Inferior parietal cortex (tissue), 1 donor: ENCODE measurements around the gene ERC2.

Source experiments
- DNase-seq: peaks from one replicate; pipeline ENCODE4 v3.0.0-alpha.2; 2016; ENCODE audit errors: extremely low spot score

ERC2 gene

DNA sequence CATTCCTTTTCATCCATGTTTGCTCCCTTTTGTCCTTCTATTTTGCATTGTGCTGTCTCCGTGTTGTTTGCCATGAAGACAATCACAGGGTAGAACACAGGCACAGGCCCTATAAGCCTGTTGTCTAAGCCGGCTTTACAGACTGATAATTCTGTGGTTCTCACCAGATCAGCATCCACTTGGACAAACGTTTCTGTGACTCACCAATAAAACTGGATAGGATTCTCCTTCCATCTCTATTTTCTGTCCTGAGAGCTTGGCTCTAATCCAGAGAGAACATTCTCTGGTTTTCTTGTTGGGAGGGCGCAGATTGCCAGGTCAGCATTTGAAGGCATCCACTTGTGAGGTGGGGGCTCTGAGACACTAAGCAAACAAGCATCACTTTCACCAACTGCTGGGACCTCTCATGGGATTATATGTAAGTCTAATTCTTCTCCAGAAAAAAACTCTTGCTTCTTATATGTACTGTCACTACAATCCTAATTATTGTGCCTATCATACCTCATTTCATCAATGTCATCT, 101.6 kb downstream of the ERC2 start:
- DNase-seq: no peak

- DNase-seq: peak; percentile 58
Measured at GRCh38 chr3:56365905-56366640, 102.2 kb downstream of the ERC2 start.

DNA sequence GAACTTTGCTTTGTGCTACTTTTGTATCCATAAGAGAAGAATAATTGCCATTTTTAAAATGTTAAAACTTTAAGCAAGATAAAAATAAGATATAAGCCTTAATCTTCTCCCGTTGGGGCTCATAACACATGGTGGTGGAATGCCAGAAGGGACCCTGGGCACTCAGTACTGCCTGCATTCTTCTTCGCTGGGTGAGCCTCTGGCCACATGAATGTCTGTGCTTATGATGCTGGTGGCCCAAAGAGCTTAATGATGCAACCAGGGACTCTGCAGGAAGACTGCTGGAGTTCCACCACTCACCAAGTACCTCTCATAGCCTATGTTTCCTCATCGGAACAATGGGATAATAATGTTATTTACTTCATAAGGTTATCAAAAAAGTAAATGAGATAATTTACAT, 103.6 kb downstream of the ERC2 start:
- no peak for DNase-seq

GRCh38 chr3:56363720-56364119, 104.5 kb downstream of the ERC2 start:
- DNase-seq: no peak

DNA sequence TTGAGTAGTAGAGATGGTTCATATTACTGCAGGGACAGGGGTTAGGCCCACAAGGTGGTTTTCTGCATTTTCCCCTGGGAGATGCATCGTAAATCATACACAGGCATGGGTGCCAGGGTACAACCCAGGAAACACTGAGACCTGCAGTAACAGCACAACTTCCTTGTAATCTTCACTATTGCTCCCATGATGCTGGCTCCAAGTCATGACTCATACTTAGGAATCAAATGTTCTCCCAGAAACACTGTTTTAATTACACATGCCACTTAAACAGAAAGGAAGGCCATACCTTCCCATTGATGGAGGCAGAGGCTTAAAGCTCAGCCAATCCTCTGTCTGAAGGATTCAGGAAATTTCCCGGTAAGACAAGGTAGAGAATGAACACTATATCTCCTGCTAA, 106.5 kb downstream of the ERC2 start:
- no peak for DNase-seq

DNA sequence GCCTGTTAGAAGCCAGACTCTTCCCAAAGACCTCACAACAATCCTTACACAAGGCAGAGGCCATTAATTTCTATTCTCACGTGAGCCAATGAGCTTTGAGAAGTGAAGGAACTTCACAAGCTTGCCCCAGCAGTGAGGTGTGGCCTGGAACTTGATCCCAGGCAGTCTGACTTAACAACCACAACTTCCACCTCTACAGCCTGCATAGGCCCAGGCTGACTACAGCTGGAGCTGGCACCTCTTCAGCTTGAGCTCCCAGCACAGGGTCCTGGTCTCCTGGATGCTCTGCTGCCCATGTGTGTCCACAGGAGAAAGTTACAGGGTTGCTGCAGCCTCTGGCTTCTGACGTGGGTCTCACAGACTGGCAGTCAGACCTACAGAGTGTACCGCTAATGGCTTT, 111.0 kb downstream of the ERC2 start:
- DNase-seq: no peak

DNA sequence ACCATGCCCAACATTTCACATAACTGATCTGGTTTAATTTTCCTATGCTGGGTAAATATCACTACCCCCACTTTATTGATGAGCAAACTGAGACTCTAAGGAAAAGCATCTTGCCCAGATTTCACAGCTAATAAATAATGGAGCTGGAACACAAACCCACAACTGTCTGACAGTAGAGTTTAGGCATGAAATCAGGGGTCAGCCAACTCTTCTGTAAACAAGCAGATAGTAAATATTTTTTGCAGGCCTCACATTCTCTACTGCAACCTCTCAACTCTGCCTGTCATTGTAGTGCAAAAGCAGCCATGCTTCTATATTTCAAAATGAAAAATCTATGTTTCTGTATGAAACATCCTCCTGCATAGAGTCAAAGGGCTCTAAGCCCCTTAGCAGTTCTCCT, 111.5 kb downstream of the ERC2 start:
- no peak for DNase-seq

DNA sequence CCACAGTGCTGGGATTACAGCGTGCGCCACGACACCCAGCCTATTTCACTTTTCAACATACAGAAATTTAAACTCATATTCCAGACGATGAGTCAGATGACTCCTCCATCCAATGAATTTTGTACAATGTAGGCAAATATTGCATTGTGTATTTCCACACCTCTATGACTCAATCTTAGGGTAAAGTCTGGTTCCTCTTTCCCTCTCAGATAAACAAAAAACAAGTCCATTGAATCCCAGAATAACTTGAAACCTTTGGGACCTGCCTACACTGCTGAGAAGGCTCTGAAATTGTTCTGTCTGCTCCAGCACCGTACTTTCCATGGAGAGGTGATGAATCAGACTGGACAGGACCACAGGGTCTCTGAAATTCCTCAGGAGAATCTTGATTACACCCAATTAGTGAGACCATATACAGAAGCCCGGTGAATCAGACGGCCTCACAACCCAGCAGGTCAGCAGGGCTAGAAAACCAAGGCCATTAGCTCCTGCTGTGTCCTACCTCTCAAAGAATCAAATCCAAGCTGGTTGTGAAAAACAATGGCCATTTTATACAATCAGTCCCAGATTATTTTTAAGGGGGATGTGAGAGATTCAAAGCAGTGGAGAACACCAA, 112.6 kb downstream of the ERC2 start:
- no peak for DNase-seq

DNA sequence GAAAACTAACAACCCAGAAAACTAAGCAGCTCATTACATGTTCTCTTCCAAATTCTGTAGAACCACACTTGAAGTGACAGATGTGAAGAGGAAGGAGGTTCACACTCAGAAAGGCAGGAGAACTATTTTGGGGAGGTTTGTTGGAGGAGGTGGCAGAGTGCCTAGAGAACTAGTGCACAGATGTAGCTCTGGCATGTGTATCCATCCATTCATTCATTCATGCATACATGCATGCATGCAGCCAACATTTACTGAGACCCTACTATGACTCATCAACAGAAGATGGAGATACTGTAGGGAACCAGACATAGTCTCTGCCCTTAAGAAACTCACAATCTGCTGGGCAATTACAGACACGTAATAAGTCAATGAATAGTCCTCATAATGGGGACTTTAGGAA, 116.7 kb downstream of the ERC2 start:
- peak; percentile 64 for DNase-seq

- peak; percentile 80 for DNase-seq
Measured at GRCh38 chr3:56347219-56347871, 120.9 kb downstream of the ERC2 start.

DNA sequence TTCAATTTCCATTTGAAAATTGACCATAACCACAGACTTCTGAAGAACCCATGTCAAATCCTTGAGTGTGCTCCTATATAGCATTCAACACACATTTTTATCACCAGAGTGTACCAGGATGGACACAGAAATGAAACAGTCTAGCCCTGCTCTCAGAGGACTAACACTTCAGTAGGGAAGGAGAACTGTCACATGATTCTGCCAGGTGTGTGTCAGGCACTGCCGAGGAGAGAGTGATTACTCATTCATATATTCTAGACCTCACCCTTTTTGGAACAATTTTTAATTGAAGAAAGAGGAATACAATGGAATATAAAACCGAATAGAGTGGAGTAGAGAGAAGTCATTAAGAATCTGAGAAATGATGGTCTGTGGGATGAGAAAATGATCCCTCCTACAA, 125.8 kb downstream of the ERC2 start:
- no peak for DNase-seq

- DNase-seq: no peak
Measured at GRCh38 chr3:56339671-56340070, 128.6 kb downstream of the ERC2 start.

- DNase-seq: no peak
Measured at GRCh38 chr3:56339244-56339643, 129.0 kb downstream of the ERC2 start.

- DNase-seq: no peak
Measured at GRCh38 chr3:56336023-56336422, 132.2 kb downstream of the ERC2 start.

DNA sequence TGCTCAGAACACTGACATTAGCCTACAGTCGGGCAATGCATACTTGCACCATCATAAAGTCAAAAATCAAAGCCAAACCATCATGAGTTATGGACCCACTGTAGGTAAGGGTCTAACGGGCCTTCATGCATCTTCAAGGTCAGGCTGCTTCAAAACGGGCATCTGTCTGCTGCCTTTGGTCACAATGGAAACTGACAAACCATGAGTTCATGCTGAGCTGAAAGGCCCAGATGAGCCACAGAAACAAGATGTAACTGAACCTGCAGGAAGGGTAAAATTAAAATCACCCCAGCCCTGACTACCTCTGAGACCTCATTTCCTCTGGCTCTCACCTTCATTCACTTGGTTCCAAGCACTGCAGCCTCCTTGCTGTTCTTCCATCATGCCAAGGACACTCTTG, 143.8 kb downstream of the ERC2 start:
- no peak for DNase-seq

GRCh38 chr3:56323986-56324420, 144.3 kb downstream of the ERC2 start:
- DNase-seq: peak; percentile 41

DNA sequence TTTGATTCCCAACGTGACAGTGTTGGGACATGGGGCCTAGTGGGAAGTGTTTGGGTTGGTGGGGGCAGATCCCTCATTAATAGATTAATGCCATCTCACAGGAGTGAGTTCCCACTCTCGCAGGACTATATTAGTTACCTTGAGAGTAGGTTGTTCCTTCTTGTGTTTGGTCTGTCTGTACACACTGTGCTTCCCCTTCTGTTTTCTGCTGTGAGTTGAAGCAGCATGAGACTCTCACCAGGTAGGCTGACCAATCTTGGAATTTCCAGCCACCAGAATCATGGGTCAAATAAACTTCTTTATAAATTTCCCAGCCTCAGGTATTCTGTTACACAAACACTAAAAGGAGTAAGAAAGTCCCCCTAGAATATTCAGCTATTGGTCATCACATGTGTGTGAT, 145.4 kb downstream of the ERC2 start:
- DNase-seq: no peak

- DNase-seq: no peak
Measured at GRCh38 chr3:56321892-56322291, 146.4 kb downstream of the ERC2 start.

DNA sequence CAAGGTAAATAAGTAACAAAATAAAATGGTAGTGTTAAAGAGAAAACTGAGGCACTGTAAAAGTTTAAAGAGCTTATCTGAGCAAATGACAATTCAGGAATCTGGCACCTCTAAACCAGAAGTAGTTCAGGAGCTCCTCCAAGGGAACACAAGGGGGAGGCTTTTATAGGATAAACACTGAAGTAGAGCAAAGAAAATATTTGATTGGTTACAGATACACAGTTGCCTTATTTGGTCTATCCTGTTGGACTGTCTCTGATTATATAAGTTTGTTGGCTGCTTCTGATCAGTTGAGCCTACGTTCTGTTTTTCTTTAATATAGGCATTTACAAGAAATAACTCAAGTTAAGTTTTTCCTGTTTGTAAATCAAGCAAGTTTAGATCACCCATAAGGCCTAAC, 146.9 kb downstream of the ERC2 start:
- DNase-seq: peak; percentile 39

GRCh38 chr3:56320883-56321282, 147.4 kb downstream of the ERC2 start:
- DNase-seq: no peak

- DNase-seq: no peak
Measured at GRCh38 chr3:56318891-56319290, 149.4 kb downstream of the ERC2 start.

GRCh38 chr3:56316944-56317343, 151.3 kb downstream of the ERC2 start:
- DNase-seq: no peak

GRCh38 chr3:56314842-56315241, 153.4 kb downstream of the ERC2 start:
- no peak for DNase-seq
